NK-92 (cell line): ENCODE results near the gene TRIM62.

Source experiments
- DNase-seq: peaks from one replicate; lab custom pipeline; 2025; ENCODE audit not compliant: unreplicated experiment; lab: John Stamatoyannopoulos, UW

Gene TRIM62

DNA sequence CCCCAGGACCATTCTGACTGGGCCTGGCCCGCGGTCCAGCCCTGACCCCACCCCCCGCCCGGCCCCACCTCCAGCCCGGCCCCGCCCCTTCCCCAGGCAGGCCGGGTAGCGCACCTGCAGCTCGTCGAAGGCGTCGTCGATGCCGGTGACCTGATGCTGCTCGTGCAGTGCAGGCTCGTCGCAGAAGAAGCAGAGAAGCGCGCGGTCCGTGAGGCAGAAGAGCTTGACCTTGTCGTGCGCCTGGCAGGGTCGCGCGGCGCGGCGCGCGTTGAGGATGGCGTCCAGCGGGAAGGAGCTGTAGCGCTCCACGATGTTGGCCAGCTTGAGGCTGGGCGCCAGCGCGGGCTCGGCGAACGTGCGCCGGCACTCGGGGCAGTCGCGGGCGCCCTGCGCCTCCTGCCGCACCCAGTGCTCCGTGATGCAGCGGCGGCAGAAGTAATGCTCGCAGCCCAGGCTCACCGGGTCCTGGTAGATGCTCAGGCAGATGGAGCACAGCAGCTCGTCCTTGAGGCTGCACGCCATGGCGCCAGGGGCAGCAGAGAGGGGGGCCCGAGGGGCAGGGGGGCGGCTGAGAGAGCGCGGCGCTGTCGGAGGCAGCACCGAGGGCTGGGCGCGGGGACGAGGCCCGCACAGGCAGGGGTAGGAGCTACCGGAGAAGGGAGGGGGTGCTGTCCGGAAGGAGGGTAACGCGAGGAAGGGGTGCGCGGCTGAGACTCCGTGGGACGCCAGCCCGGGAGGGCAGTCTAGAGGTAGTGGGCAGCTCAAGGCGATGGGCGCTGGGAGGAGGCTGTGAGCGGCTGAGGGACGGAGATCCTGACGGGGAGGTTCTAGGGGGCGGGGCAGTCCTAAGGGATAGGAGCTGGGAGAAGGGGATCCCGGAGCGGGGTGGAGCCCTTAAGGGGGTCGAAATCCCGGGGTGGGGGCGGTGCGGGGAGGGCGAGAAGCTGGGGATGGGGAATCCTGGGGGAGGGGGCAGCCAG, 642 bp downstream of the TRIM62 start:
- DNase-seq: no peak

- DNase-seq: no peak
Observed at GRCh38 chr1:33180226-33180910, 1.5 kb downstream of the TRIM62 start.

- DNase-seq: no peak
Observed at GRCh38 chr1:33178836-33179439, 2.9 kb downstream of the TRIM62 start.

DNA sequence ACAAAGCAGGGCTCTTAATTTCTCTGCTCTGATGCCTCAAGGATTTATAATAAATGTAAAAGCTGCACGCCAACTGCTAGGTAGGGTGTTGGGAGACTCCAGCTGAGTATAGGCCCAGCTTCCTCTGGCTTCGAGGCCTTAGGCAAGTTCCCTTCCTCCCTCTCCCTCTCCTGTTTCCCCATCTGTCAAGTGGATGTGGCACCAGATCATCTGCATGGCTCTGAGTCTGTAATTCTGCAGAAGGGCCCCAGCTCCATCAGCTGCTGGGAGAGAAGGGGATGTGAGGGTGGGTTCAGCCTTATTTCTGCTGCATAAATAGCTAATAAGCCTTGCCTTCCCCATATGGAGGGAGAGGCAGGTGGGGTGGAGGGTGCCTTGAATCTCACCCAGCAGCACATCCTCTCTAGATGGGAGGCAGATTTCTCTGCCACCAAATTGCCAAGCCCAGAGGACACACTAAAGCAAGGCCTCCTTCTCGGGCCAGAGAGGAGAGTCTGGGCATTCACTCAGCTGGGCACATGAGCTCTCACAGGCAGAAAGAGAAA, 3.8 kb downstream of the TRIM62 start:
- DNase-seq: no peak

DNA sequence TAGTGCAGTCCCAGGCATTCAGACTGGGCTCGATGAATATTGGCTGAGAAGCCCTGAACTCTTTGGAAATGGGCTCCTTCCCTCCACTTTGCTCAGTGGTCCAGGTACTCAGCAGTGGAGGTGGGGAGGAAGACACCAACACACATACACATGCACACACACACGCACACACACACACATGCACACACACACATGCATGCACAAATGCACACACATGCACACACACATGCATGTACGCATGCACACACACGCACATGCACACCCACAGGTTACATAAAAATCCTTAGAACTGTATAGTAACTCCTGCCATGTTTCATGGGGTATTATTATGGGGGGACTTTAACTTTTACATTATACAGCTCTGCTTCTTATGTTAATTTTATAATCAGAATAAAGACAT, 5.0 kb downstream of the TRIM62 start:
- no peak for DNase-seq

- DNase-seq: no peak
Observed at GRCh38 chr1:33176362-33176850, 5.4 kb downstream of the TRIM62 start.

DNA sequence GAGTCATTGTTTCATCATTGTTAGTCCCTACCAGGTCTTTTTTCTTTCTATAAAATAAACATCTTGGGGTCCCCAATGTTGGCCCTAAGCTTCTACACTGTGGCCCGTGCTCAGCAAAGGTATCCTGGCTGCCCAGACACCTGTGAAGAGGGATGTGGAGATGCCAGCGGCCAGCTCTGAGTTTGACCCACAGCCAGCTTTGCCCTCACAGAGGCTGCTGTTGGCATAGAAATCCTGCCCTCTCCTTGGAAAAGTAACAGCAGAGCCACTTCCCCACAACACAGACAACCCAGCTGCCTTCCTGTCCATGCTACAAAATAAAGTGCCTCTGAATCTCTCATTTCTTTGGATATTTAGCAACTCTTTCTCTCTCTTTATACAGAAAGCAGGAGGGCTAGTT, 6.0 kb downstream of the TRIM62 start:
- DNase-seq: no peak

GRCh38 chr1:33173091-33173490, 8.8 kb downstream of the TRIM62 start:
- DNase-seq: no peak

- DNase-seq: no peak
Observed at GRCh38 chr1:33171977-33172813, 9.6 kb downstream of the TRIM62 start.

GRCh38 chr1:33170351-33171274, 11.2 kb downstream of the TRIM62 start:
- DNase-seq: no peak

DNA sequence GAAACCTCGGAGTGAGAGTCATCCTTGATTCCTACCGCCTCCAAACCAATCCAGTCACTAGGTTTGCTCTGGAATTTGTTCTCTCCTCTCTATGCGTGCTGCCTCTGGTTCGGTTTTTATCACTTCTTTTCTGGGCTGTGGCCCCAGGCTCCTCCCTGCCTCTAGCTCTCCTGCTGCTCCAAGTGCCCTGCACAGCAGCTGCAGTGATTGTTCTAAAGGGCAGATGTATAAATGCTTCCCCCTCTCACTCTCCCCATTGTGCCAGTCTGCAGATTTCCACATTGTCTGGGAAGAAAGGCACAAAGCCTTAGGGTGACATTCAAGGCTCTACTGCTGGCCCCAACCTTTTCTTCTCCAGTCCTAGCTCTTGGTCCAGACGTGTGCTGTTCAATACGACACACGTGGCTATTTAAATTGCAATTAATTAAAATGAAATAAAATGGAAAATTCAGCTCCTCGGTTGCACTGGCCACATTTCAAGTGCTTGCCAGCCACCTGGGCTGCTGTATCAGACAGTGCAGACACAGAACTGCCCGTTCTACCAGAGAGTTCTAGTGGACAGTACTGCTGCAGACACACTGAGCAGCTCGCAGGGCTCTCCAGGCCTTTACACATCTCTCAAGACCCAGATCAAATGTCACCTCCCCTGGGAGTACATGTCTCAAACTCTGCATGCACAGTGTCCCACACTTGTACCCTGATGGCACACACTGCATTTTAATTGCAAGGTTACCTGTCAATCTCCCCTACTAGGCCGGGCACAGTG, 12.4 kb downstream of the TRIM62 start:
- DNase-seq: no peak

DNA sequence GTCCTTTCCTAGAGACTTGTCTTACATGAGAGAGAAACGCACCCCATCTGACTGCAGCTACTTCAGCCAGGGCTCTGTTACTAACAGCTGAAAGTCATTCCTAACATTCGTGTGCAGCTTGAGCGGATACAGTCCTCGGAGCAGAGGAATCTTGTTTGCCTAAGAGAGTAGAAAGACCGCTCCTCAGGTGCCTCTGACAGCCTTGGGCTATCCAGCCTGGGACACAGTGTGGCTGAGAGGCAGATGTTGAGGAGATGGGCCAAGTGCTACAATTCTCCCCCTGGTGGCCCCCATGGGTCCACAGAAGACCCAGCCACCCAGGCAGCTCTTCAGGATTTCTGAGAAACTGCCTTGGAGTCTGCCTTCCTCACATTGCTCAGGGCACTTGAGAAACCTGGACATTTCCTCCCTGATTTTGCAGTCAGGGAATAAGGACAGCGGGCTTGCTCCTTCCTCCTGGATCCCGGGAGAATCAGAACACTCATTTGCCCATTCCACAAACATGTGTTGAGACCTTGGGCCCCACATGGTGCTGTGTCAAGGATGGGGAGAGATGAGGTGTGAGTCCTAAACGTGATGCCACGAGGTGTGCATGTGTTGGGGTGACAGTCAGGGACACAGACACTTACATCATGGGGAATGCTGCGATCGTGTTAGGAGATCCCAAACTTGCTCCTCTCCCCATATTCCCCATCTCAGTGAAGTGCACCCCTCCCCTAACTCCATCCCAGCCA, 13.1 kb downstream of the TRIM62 start:
- no peak for DNase-seq

DNA sequence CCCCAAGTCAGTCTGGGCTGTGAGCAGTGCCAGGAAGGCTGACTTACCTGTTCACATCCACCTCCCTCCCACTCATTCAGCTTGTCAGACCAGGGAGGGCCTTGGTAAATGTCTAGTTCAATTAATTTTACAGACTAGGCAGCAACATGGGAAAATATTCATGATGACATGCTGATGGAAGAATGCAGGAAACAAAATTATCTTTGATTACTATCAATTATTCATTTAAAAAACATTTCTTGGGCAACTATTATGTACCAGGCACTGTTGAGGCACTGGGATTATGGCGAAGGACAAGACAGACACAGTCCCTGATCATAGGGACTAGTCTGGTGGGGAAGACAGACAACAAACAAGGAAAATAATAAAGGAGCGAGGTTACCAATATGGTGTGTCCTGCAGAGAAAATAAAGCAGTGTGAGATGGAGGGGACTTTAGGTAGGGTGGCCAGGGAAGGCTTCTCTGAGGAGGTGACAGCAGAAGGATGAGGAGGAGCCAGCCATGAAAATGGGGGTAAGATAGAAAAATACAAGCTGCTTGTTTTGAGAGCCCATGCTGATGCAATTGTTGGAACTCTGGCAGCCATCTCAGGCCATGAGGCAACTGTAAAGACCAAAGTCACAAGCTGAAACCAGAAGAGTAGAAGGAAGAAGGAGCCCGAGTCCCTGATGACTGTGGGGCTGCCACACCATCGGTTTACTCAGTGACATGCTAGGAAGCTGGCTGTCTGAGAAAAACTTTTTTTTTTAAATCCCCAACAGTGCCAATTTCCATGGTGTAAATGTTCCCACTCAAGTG, 14.0 kb downstream of the TRIM62 start:
- DNase-seq: no peak

DNA sequence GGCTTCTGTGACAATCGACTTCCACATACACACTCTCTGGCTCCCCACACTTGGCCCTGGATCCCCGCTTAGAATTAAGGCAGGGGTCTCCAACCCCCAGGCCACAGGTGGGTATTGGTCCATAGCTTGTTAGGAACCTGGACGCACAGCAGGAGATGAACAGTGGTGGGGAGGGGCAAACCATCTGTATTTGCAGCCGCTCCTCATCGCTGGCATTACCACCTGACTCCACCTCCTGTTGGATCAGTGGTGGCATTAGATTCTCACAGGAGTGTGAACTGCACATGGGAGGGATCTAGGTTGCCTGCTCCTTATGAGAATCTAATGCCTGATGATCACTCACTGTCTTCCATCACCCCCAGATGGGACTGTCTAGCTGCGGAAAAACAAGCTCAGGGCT, 16.0 kb downstream of the TRIM62 start:
- no peak for DNase-seq

DNA sequence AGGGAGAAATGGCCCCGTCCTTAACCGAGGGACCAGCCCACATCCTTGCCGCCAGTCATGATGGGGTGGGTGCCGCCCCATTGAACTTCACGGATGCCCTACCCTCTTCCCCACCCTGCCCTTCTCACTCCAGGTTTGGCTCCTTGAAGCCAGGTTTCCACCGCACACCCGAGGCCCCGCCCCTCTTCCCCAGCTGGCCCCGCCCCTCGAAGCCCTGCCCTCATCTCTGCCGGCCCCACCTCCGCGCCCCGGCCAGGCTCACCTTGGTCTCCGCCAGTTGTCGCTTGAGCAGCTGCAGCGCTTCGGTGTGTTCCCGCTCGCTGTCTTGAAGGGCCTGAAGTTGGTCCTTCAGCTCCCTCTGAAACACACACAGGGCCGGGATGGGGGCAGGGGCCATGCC, 16.6 kb downstream of the TRIM62 start:
- DNase-seq: no peak

DNA sequence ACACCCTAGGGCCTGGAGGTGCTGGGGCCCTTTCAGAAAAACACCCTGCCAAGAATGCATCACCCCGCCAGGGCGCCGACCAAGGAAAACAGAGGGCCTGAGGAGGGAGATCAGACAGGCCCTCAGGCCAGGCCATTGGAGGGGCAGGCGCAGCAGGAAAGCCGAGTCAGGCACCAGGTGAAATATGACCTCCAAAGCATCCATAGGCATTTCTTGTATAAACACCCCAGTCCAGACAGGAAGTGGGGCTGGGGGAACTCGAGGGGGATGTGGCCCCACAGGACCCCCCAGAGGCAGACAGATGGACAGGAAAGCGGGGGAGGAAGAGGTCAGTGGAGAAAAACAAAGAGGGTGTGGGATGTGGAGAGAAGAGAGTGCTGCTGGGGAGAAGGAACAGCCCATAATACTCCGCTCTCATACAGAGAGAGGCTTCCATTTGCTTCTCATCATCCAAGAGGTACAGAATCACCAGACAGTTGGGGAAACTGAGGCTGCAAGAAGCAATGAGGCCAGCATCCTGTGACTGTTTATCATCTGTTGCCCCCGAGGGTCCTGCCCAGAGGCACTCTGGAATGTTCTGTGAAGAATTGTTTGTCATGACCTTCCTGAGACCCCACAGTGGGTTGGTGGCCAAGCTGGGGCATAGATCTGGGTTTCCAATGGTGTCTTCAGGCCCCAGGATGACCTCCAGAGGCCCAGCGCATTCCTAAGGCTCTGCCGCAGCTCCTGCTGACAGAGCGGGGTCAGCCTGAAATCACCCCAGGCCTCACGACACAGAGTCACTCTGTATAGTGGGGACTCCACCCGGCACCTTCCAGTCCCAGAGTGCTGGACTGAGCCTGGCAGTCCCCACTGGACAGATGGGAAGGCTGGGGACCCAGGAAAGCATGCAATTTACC, 18.0 kb downstream of the TRIM62 start:
- no peak for DNase-seq
